K562 (cell line): ENCODE results near the gene CASP9. TPM values are rescaled to one million over a fixed set of nuclear protein-coding genes. Genes with fewer than 3 reads are reported as not detected.

Experiments
- ATF3 ChIP-seq, 2 experiments: fragments of 450-650 bp in 1 of 2; sonication (generic) in 1 of 2; formaldehyde crosslinking in 1 of 2; IDR thresholded peaks in 1 of 2; conservative IDR thresholded peaks in 1 of 2; 2 replicates each; pipeline versions ENCODE4 v1.6.1 to v1.8.1; 2016 to 2023; ENCODE audit warnings: mild to moderate bottlenecking in 2 of 2, moderate library complexity in 2 of 2, inconsistent platforms in 1 of 2, missing genetic modification reagents in 1 of 2
- CBFA2T2 ChIP-seq: fragments of 450-650 bp; conservative IDR thresholded peaks from 2 replicates; pipeline ENCODE4 v1.6.1; 2017; ENCODE audit warnings: mild to moderate bottlenecking
- CBX1 ChIP-seq: sonication (generic); IDR thresholded peaks from 2 replicates; pipeline ENCODE4 v1.6.1; 2016; ENCODE audit warnings: antibody characterized with exemption, low read depth, mild to moderate bottlenecking
- CHD7 ChIP-seq: fragments of 200-600 bp; sonication (generic); IDR thresholded peaks from one replicate; pipeline ENCODE4 v1.6.1; 2012; ENCODE audit warnings: mild to moderate bottlenecking, low read depth, low read length, inconsistent platforms
- HNRNPUL1 ChIP-seq: fragments of 200-400 bp; formaldehyde crosslinking; IDR thresholded peaks from 2 replicates; pipeline ENCODE4 v1.6.1; 2017; ENCODE audit warnings: low read length
- PHB2 ChIP-seq: fragments of 450-650 bp; IDR thresholded peaks from 2 replicates; pipeline ENCODE4 v1.6.1; 2017; ENCODE audit warnings: low read depth
- PREB ChIP-seq: sonication (generic); formaldehyde crosslinking; IDR thresholded peaks from 2 replicates; pipeline ENCODE4 v1.8.1; 2023; ENCODE audit warnings: mild to moderate bottlenecking, missing genetic modification reagents
- SFPQ ChIP-seq: fragments of 200-400 bp; formaldehyde crosslinking; IDR thresholded peaks from 2 replicates; pipeline ENCODE4 v1.6.1; 2017; ENCODE audit warnings: mild to moderate bottlenecking, low read depth, low read length, moderate library complexity
- TBL1XR1 ChIP-seq, 2 experiments: IDR thresholded peaks; 2 replicates each; pipeline ENCODE4 v1.6.1; 2012; ENCODE audit warnings: improper control_type of control experiment in 2 of 2, low read length in 2 of 2, mild to moderate bottlenecking in 1 of 2
- ZNF79 ChIP-seq: fragments of 250-450 bp; sonication (Bioruptor Pico); IDR thresholded peaks from 2 replicates; pipeline ENCODE4 v1.4.0; 2020; ENCODE audit warnings: low read depth, mild to moderate bottlenecking, moderate library complexity
- ZNF830 ChIP-seq: fragments of 250-450 bp; sonication (Bioruptor Pico); IDR thresholded peaks from 2 replicates; pipeline ENCODE4 v1.5.0; 2021; ENCODE audit warnings: mild to moderate bottlenecking
- polyA plus RNA-seq, 8 experiments: library from polyadenylated mRNA; depleted of rRNA in 4 of 8; stranded (reverse) in 5 of 8; unstranded in 3 of 8; fragments of >200 nt; fragmentation: Nextera tagmentation in 2 of 8; fragmentation: Illumina TruSeq in 1 of 8; extraction: Ambion mirVana in 2 of 8; extraction: Trizol in 1 of 8; gene quantifications; 2 replicates each; pipeline versions ENCODE4 v1.2.1 to v1.2.3, GENCODE V29; 2011 to 2014; ENCODE audit warnings: inconsistent platforms in 1 of 8, missing spikeins in 1 of 8
- total RNA-seq, 7 experiments: library from RNA; depleted of rRNA in 6 of 7; stranded (reverse); fragments of >200 nt in 6 of 7; fragmentation: Illumina TruSeq in 2 of 7; extraction: Trizol in 2 of 7; gene quantifications; 2 replicates each; pipeline versions ENCODE4 v1.2.1 to v1.2.3, GENCODE V29; 2011 to 2021; ENCODE audit warnings: low replicate concordance in 1 of 7

CASP9 gene
- total and polyA plus RNA-seq, 9 of the 15 experiments (the other 6 are each of a cell fraction or from before 2014, with no cell fraction given), result 10.8 to 54.1 (median 30.7) TPM

- TF ChIP-seq CHD7, result no peak
- TF ChIP-seq ZNF830 (CRISPR knock-in tag), result no peak
- no peak for TF ChIP-seq TBL1XR1 (IDR thresholded peaks at IDR 0.05; ENCODE audit: low read length in 2 of 2)
- no peak for TF ChIP-seq PREB (CRISPR knock-in tag)
- no peak for TF ChIP-seq SFPQ
- no peak for TF ChIP-seq CBX1
- no peak for TF ChIP-seq HNRNPUL1
- TF ChIP-seq CBFA2T2, result no peak
- no peak for TF ChIP-seq PHB2
- no peak for TF ChIP-seq ZNF79 (CRISPR knock-in tag)
- no peak for TF ChIP-seq ATF3 (IDR thresholded peaks at IDR 0.05)
- no peak for TF ChIP-seq ATF3 (CRISPR knock-in tag; conservative IDR thresholded peaks at IDR 0.05)
Observed at GRCh38 chr1:15542388-15543250, 18.6 kb upstream of the CASP9 start (continued).
